NCI-H82 (cell line): ENCODE results near the gene BMP6.
"Not testable (repeated sequence)": the region's sequence is repeated elsewhere in the genome, so short reads cannot be mapped to it uniquely, and the experiment has no call there.

Experiments
- DNase-seq: peaks from one replicate; lab custom pipeline; 2025; lab: John Stamatoyannopoulos, UW

Gene BMP6

GRCh38 chr6:7787731-7788130, 61.8 kb downstream of the BMP6 start:
- DNase-seq = no peak

GRCh38 chr6:7794509-7794908, 68.6 kb downstream of the BMP6 start:
- DNase-seq = no peak

GRCh38 chr6:7797386-7797785, 71.5 kb downstream of the BMP6 start:
- DNase-seq = no peak

GRCh38 chr6:7798751-7799150, 72.9 kb downstream of the BMP6 start:
- DNase-seq = no peak

- peak; percentile 36 for DNase-seq
Measured at GRCh38 chr6:7802662-7803061, 76.8 kb downstream of the BMP6 start.

- no peak for DNase-seq
Measured at GRCh38 chr6:7803214-7803613, 77.3 kb downstream of the BMP6 start.

- DNase-seq = no peak
Measured at GRCh38 chr6:7805078-7805849, 79.4 kb downstream of the BMP6 start.

GRCh38 chr6:7805850-7806214, 79.9 kb downstream of the BMP6 start:
- DNase-seq = no peak

- DNase-seq = no peak
Measured at GRCh38 chr6:7806711-7807110, 80.8 kb downstream of the BMP6 start.

GRCh38 chr6:7809346-7809745, 83.4 kb downstream of the BMP6 start:
- no peak for DNase-seq

GRCh38 chr6:7811441-7811840, 85.5 kb downstream of the BMP6 start:
- no peak for DNase-seq

GRCh38 chr6:7812623-7813022, 86.7 kb downstream of the BMP6 start:
- DNase-seq = no peak

- DNase-seq = no peak
Measured at GRCh38 chr6:7813193-7813592, 87.3 kb downstream of the BMP6 start.

GRCh38 chr6:7813704-7814103, 87.8 kb downstream of the BMP6 start:
- DNase-seq = peak; percentile 57

GRCh38 chr6:7815716-7816115, 89.8 kb downstream of the BMP6 start:
- DNase-seq = no peak

- DNase-seq = not testable (repeated sequence)
Measured at GRCh38 chr6:7817184-7817583, 91.3 kb downstream of the BMP6 start.

GRCh38 chr6:7818257-7819214, 92.6 kb downstream of the BMP6 start:
- no peak for DNase-seq

- no peak for DNase-seq
Measured at GRCh38 chr6:7819431-7820015, 93.6 kb downstream of the BMP6 start.

- DNase-seq = no peak
Measured at GRCh38 chr6:7820288-7820835, 94.5 kb downstream of the BMP6 start.

- DNase-seq = no peak
Measured at GRCh38 chr6:7821426-7821825, 95.5 kb downstream of the BMP6 start.

GRCh38 chr6:7823552-7823951, 97.7 kb downstream of the BMP6 start:
- no peak for DNase-seq

GRCh38 chr6:7825986-7826385, 100.1 kb downstream of the BMP6 start:
- DNase-seq = no peak
